ENCODE data around the gene ANKS6.

The ANKS6 gene

DNA sequence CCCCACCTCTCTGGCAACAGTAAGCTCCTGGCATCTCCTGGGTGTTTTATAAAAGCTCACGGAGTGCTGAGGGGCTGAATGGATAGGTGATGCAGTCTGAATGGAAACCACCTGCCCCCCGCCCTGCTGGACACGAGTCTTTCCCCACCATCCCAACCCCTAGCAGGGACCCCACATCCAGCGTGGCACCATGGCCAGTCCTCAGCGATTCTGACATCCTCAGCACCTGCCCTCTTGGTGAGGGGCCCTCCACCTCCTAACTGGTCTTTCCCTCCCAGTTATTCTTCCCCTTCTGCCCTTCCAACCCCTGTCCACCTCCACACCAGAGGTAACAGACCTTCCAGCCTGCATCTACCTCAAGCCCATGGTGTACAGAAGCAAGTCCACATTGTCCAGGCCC is 48.9 kb downstream of the ANKS6 start:
- ChIA-PET POLR2A (ENCODE audit: low non-redundant PET) (interaction anchor here (0.7 kb wide), 1 partner anchor 20 kb away, joined by 3 read pairs; no protein-coding TSS in a partner anchor), CTCF (interaction anchor here (0.7 kb wide), 1 partner anchor 386 kb away, joined by 3 read pairs; no protein-coding TSS in a partner anchor)
- TF ChIP-seq, protein P1, sequence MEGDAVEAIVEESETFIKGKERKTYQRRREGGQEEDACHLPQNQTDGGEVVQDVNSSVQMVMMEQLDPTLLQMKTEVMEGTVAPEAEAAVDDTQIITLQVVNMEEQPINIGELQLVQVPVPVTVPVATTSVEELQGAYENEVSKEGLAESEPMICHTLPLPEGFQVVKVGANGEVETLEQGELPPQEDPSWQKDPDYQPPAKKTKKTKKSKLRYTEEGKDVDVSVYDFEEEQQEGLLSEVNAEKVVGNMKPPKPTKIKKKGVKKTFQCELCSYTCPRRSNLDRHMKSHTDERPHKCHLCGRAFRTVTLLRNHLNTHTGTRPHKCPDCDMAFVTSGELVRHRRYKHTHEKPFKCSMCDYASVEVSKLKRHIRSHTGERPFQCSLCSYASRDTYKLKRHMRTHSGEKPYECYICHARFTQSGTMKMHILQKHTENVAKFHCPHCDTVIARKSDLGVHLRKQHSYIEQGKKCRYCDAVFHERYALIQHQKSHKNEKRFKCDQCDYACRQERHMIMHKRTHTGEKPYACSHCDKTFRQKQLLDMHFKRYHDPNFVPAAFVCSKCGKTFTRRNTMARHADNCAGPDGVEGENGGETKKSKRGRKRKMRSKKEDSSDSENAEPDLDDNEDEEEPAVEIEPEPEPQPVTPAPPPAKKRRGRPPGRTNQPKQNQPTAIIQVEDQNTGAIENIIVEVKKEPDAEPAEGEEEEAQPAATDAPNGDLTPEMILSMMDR (conservative IDR thresholded peaks at IDR 0.05; ENCODE audit: low read depth) = no peak
- DNase-seq (ENCODE audit: low spot score) = no peak
- H3K27ac ChIP-seq = no peak overlapping the region

DNA sequence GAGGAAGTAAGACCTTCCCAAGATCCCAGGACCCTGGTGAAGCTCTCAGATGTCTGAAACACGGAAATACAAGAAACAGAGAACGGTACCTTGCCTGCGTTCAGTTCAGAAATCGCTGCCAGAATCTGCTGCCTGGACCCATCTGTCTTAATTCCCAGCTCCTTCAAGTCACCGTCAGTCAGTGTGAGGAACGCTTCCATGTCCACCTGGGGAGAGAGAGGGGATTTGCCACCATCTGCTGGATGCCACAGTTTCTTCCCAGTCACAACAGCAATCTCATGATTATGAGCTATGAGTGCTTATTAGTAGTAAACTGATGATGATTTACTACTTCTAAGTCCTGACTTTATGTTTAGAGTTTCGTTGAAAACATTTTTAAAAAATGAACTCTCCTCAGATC is 50.9 kb downstream of the ANKS6 start:
- ChIA-PET POLR2A (ENCODE audit: low non-redundant PET) (no interaction called here), CTCF (interaction anchor here (0.5 to 0.7 kb wide), 2 partner anchors 142 to 432 kb away, joined by 3 to 13 read pairs; no protein-coding TSS in a partner anchor)
- no peak overlapping the region for H3K27ac ChIP-seq
- TF ChIP-seq, protein P1 (conservative IDR thresholded peaks at IDR 0.05; ENCODE audit: low read depth) = no peak
- DNase-seq (ENCODE audit: low spot score) = no peak

DNA sequence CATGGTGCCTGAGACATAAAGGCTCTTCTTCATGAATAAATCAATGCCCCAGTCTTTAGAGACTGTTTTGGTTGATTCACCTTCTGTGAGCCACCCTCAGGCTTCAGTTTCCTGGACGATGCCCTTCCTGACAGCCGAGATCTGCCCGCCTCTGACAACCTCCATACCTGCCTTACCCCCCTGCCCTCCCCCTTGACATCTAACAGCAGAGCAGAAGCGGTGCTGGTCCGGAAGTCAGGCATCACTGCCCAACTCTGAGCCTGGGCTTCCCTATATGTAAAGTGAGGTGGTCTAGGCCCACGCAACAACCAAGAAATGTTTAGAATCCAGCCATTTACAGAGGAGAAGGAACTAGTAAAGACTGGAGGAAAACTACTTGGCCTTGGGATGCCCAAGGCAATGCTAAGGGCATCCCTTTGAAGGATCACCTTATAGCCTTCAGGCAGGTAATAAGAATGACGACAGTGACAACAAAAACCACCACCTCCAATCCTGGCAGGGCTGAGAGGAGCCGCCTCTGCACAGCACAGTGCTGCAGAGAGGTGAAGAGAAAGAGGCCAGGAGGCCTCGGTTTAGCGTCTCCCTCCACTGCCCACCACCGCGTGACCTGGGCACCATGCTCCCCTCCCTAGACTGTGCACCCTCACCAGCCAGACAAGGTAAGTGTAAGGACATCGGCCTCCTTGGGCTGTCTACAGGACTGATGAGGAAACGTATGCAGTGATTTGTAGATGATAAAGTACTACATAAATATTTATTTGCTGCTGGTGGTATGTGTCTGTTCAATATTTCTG is 52.3 kb downstream of the ANKS6 start:
- CTCF ChIA-PET = interaction anchor here (0.9 kb wide), 1 partner anchor 9 kb away, joined by 3 read pairs; no protein-coding TSS in a partner anchor

DNA sequence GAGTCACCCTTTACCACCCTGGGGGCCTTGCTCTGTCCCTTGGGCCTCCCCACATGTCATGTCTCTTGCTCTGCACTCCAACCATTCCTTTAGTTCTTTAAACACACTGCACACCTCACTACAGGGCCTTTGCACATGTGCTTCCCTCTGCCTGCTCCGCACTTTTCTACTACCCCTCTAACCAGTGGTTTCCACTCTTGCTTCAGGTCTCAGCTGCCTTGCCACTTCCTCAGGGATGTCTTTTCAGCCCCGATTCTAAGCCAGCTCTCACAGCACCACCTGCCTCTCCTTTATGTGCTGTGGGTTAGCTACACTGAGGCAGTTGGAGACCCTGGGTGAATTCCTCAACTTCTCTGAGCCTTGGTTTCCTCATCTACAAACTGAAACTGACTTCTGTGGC is 53.0 kb downstream of the ANKS6 start:
- ChIA-PET POLR2A (ENCODE audit: low non-redundant PET) (no interaction called here), CTCF (no interaction called here)
- DNase-seq (ENCODE audit: low spot score) = no peak

More for the DNA sequence above, 52.3 kb downstream of the ANKS6 start:
- no peak for DNase-seq (ENCODE audit: low spot score)
- H3K27ac ChIP-seq = no peak overlapping the region
- TF ChIP-seq, protein P1 (conservative IDR thresholded peaks at IDR 0.05; ENCODE audit: low read depth) = no peak
- POLR2A ChIA-PET (ENCODE audit: low non-redundant PET) = no interaction called here

DNA sequence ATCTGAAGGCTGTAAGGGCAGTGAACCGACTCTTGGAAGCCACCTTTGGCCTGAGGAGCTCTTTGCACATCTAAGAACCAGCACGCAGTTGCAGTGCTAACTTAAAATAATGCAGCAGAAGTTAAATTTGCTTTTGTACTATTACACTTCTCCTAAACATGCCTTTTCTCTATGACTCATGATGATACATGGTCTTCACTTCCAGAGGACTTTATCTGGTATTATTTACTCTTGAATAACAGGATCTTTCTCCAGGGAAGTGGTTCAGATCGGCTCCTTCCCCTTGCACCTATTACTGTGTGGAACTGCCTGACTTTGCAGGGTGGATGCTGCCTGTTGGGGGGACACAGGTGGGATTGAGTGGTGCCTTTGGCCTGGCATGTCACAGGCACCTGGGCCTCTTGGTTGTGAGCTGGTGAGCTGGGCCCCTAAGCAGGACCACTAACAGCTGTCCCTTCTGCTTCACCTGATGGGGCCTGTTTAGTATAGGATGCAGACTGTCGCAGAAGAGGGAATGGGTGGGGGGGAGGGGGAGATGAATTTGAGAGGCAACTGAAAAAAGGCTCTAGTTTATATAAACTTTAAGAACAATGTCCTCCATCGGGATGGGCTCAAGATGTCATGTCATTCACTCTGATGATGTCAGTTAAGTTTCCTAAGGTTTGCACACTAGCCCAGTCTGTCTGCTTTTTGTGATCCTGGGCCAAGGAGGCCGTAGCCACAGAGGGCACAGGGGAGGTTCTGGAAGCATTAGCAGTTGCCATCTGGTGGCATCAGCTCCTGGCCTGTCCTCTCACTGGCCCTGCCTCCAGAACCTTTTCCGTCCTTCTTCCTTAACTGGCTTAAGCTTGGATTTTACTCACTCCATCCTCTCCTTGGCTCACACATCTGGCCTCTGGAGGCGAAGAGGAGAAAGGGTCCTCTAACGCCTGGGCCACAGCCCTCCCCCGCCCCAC is 53.8 kb downstream of the ANKS6 start:
- H3K27ac ChIP-seq = no peak overlapping the region
- TF ChIP-seq, protein P1 (conservative IDR thresholded peaks at IDR 0.05; ENCODE audit: low read depth) = no peak
- POLR2A ChIA-PET (ENCODE audit: low non-redundant PET) = no interaction called here
- CTCF ChIA-PET = interaction anchor here (0.5 kb wide), 1 partner anchor 424 kb away, joined by 4 read pairs; no protein-coding TSS in a partner anchor
- DNase-seq (ENCODE audit: low spot score) = peak; percentile 66

More for the DNA sequence above, 53.0 kb downstream of the ANKS6 start:
- no peak overlapping the region for H3K27ac ChIP-seq
- TF ChIP-seq, protein P1 (conservative IDR thresholded peaks at IDR 0.05; ENCODE audit: low read depth) = no peak

All from RWPE1 (cell line).